IPS DF 19.7 (cell line): ENCODE results near the gene KCNAB2.

Source experiments
- DNase-seq: peaks from one replicate; pipeline ENCODE4 v3.0.0-alpha.2; 2013; ENCODE audit warnings: low read depth, low spot score

Gene KCNAB2

DNA sequence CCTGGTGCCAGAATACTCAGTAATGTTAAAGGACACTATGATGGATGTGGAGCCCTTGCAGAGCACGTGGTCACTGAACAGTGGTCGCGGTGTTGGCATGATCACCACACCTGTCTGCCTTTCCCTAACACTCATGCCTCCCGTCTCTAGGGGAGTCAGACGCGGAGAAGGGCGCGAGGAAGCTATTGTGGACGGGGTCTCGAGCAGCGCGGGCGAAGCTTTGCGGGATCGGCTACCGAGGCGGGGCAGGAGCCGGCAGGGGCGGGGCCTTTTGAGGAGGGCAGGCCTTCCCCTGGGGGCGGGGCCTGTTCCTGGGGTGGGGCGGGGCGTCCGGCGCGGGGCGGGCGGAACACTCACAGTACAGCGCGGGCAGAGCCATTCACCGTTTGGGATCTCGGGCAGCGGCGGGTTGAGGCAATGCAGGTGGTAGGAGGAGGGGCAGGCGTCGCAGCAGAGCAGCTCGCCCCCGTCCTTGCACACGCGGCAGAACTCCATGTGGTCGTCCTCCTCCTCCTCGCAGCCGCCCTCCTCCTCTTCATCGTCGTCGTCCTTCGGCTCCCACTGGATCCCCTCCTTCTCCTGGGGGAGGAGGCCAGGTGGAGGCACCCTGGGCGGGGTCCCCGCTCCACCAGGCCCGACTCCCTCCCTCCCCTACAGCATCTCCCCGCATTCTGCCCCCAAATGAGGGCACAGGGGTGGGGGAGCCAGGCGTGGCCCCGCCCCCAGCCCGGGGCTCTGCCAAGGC lies 103.0 kb downstream of the KCNAB2 start:
- peak; percentile 65 for DNase-seq

- no peak for DNase-seq
These were observed 103.9 kb downstream of the KCNAB2 start for GRCh38 chr1:6149597-6149996.

- DNase-seq = no peak
These were observed 104.6 kb downstream of the KCNAB2 start for GRCh38 chr1:6150006-6150938.
